Coronary artery (tissue), 2 donors: Measurements from ENCODE around the gene DOCK9.

Experiments
- DNase-seq: peaks from one replicate; pipeline ENCODE4 v3.0.0-alpha.2; 2017; ENCODE audit warnings: low spot score
- H3K27ac ChIP-seq, 2 donors: fragments of 200-600 bp; sonication (generic); one replicate each; pipeline ENCODE4 v1.5.1; 2016 to 2019
- H3K4me3 ChIP-seq: fragments of 200-600 bp; sonication (generic); 2 replicates; pipeline ENCODE4 v1.5.1; 2016; ENCODE audit warnings: mild to moderate bottlenecking, moderate library complexity
- CTCF ChIP-seq: fragments of 200-600 bp; sonication (generic); IDR thresholded peaks from one replicate; pipeline ENCODE4 v1.5.1; 2019; ENCODE audit warnings: antibody characterized with exemption

Gene DOCK9

GRCh38 chr13:98779695-98780094 lies 198.2 kb downstream of the DOCK9 start:
- Histone ChIP-seq H3K27ac (no peak overlapping the region), H3K4me3 (no peak overlapping the region)
- no peak for TF ChIP-seq CTCF
- no peak for DNase-seq

DNA sequence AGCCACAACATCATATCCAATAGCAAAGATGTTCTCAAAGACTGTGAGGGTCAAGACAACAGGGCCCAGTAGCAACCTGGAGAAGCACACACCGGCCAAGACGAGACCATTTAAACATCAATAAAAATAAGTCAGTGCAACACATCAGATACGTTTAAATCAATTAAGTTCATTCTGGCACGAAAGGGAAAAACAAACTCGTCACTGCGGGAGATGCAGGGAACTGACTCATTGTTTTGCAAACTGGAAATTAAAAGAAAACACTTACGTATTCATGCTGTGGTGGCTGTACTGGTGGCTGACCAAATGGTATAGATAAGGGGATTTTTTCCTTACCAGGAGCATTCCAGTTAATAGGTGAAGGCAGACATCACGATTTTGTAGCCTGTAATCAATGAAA lies 199.1 kb downstream of the DOCK9 start:
- no peak for TF ChIP-seq CTCF
- H3K4me3 ChIP-seq, result no peak overlapping the region
- H3K27ac ChIP-seq, result no peak overlapping the region
- no peak for DNase-seq

DNA sequence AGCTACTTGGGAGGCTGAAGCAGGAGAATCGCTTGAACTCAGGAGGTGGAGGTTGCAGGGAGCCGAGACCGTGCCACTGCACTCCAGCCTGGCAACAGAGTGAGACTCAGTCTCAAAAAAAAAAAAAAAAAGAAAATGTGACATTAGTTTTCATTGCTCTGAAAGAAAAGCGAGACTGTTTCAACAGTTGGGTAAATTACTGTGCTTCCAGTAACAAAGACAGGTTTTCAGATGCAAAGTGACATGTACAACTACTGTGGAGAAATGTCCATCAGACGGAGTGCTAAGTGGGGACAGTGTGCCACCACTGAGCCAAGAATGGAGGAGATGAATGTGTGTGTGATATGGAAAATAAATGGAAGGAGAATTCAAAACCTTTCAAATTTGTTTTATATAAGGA lies 201.2 kb downstream of the DOCK9 start:
- DNase-seq, result no peak
- no peak overlapping the region for H3K27ac ChIP-seq
- no peak overlapping the region for H3K4me3 ChIP-seq
- TF ChIP-seq CTCF, result no peak

GRCh38 chr13:98775844-98776598 lies 201.8 kb downstream of the DOCK9 start:
- H3K27ac ChIP-seq, result no peak overlapping the region
- no peak for DNase-seq
- no peak overlapping the region for H3K4me3 ChIP-seq
- TF ChIP-seq CTCF, result no peak

GRCh38 chr13:98775386-98775785 lies 202.5 kb downstream of the DOCK9 start:
- H3K4me3 ChIP-seq, result no peak overlapping the region
- no peak overlapping the region for H3K27ac ChIP-seq
- no peak for TF ChIP-seq CTCF
- DNase-seq, result no peak

DNA sequence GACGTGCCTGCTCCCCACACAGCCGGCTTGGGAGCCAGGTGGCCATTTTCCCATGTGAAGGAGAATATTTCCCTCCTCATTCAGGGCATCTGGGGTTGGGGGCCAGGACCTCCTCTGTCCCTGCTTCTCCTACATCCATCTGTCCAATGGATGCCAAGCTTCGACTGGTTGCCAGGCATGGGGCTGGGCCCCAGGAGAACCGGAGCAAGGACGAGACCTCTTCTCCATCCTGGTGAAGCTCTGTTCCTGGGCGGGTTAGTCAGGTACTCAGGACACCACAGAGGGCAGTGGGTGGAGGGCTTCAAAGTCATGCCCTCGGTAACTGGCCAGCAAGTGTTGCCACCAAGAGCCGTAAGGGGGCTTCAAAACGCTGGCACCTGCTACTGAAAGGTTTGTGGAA lies 203.1 kb downstream of the DOCK9 start:
- no peak overlapping the region for H3K27ac ChIP-seq
- no peak for TF ChIP-seq CTCF
- H3K4me3 ChIP-seq, result no peak overlapping the region
- no peak for DNase-seq

GRCh38 chr13:98773921-98774320 lies 203.9 kb downstream of the DOCK9 start:
- no peak for TF ChIP-seq CTCF
- no peak for DNase-seq

More at GRCh38 chr13:98773921-98774320, 203.9 kb downstream of the DOCK9 start:
- Histone ChIP-seq H3K27ac (no peak overlapping the region), H3K4me3 (no peak overlapping the region)
